LNCaP clone FGC (cell line): Measurements from ENCODE around the gene RNF5.

Source experiments
- DNase-seq: peaks from one replicate; pipeline ENCODE4 v3.0.0-alpha.2; 2011; ENCODE audit warnings: low read depth
- H3K4me3 ChIP-seq: 2 replicates; pipeline ENCODE4 v1.5.1; 2011; ENCODE audit warnings: mild to moderate bottlenecking, low read depth, low read length, control low read depth
- CTCF ChIP-seq: IDR thresholded peaks from 2 replicates; pipeline ENCODE4 v1.5.1; 2012; ENCODE audit warnings: mild to moderate bottlenecking; ENCODE audit not compliant: control insufficient read depth, insufficient read depth; ENCODE audit errors: extremely low read depth

The RNF5 gene

GRCh38 chr6:32164295-32164694 lies 13.9 kb upstream of the RNF5 start, which contains the start of gene EGFL8:
Gene EGFL8 (plus strand): TSS chr6:32164595. CDS start chr6:32166166, 1,571 bp downstream.
- no peak for TF ChIP-seq CTCF
- H3K4me3 ChIP-seq = no peak within 1 kb of the TSS
- DNase-seq = no peak

GRCh38 chr6:32166411-32167061 lies 11.7 kb upstream of the RNF5 start:
- no peak for DNase-seq
- H3K4me3 ChIP-seq = no peak overlapping the region
- TF ChIP-seq CTCF = no peak

GRCh38 chr6:32167154-32167760 lies 10.9 kb upstream of the RNF5 start:
- DNase-seq = no peak
- TF ChIP-seq CTCF = no peak
- no peak overlapping the region for H3K4me3 ChIP-seq

- H3K4me3 ChIP-seq = no peak overlapping the region
- TF ChIP-seq CTCF = no peak
- DNase-seq = no peak
These were observed 10.4 kb upstream of the RNF5 start for GRCh38 chr6:32167761-32168262.

GRCh38 chr6:32168350-32168749 lies 9.9 kb upstream of the RNF5 start:
- TF ChIP-seq CTCF = no peak
- no peak for DNase-seq
- H3K4me3 ChIP-seq = no peak overlapping the region

- no peak for TF ChIP-seq CTCF
- no peak for DNase-seq
- H3K4me3 ChIP-seq = no peak overlapping the region
These were observed 9.2 kb upstream of the RNF5 start for GRCh38 chr6:32168807-32169591.
